GM12874 (cell line): Measurements from ENCODE around the gene TMEM106B.

Experiments
- TF ChIP-seq, protein P1 (sequence below): IDR thresholded peaks from 2 replicates; pipeline ENCODE4 v1.5.1; 2011; ENCODE audit warnings: low read depth, mild to moderate bottlenecking, control low read depth, low read length, moderate library complexity; ENCODE audit not compliant: insufficient read depth

Gene TMEM106B

DNA sequence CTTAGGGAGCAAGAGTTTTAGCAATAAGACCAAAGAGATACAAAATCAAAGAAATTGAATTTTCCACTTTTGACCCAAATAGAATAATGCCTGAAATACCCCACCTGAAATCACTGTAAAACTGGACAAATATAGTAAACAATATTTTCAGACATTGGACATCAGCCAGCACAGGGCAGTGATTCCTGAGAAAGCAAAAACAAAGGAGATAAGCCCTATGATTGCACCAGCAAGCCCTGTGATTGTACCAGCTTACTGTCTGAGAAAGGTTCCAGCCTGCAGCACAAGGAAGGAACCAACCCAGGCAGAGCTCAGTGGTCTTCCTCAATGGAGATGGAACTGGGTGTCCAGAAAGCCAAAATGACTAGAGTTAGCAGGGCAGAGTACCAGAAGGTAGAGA lies 10.3 kb downstream of the TMEM106B start:
- TF ChIP-seq, protein P1, sequence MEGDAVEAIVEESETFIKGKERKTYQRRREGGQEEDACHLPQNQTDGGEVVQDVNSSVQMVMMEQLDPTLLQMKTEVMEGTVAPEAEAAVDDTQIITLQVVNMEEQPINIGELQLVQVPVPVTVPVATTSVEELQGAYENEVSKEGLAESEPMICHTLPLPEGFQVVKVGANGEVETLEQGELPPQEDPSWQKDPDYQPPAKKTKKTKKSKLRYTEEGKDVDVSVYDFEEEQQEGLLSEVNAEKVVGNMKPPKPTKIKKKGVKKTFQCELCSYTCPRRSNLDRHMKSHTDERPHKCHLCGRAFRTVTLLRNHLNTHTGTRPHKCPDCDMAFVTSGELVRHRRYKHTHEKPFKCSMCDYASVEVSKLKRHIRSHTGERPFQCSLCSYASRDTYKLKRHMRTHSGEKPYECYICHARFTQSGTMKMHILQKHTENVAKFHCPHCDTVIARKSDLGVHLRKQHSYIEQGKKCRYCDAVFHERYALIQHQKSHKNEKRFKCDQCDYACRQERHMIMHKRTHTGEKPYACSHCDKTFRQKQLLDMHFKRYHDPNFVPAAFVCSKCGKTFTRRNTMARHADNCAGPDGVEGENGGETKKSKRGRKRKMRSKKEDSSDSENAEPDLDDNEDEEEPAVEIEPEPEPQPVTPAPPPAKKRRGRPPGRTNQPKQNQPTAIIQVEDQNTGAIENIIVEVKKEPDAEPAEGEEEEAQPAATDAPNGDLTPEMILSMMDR: no peak

DNA sequence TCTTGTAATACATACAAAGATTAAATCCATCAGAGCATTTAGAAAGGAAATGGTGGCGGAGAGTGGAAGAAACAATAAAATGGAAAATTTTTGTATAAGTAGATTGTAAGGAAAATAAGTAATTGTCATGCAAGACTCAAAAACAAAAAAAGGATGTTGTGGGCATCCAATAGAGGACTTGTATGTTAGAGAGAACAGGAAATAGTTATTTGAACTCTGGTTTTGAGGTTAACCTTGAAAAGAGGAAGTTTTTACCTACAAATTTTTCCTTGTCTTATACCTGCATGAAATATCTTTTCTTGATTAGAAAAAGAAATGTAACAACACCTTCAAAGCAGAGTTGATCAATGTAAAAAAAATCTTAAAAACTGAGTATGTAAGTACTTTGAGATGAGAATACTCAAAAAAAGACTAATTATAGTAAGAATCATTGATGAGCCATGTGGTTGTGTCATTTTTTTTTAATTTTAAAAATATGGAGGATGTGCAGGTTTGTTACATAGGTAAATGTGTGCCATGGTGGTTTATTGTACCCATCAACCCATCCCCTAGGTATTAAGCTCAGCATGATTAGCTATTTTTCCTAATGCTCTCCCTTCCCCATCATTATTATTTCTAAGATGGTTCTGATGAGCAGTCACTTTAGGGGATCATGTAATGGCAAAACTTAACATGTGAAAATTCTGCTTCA lies 11.9 kb downstream of the TMEM106B start:
- TF ChIP-seq, protein P1: no peak

DNA sequence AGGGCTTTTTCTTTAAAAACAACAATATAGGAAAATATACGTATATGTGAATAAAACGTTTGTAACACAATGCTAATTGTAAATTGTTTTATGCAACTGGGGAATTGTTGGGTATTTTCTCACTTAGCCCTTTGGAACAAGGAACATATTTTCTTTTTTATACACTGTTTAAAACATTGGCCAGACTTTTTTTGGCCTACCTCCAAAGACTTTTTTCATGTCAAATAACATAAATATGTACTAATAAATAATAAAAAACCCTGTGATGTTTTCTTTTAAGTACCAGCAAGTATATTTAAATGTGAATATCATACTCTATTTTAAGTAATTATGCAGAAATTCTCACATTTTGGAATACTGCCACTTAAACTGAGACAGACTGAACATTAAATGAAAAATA lies 15.7 kb downstream of the TMEM106B start:
- TF ChIP-seq, protein P1: no peak

DNA sequence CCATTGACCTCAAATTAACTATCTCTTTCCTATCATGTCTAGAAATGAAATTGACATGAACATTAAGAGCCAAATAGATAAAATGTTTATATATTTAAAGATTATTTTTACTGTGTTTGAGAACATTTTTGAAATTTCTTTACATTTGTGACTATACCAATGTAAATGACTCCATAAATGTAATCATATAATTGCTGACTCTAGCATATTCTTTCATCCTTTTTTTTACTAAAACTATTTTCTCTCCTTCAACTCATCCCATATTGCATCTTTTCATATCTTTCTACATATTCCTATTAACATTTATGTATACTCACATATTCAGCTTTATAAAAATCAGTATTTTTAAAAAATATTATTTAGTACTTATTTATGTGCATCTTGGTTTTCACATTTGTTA lies 16.9 kb downstream of the TMEM106B start:
- TF ChIP-seq, protein P1: no peak

DNA sequence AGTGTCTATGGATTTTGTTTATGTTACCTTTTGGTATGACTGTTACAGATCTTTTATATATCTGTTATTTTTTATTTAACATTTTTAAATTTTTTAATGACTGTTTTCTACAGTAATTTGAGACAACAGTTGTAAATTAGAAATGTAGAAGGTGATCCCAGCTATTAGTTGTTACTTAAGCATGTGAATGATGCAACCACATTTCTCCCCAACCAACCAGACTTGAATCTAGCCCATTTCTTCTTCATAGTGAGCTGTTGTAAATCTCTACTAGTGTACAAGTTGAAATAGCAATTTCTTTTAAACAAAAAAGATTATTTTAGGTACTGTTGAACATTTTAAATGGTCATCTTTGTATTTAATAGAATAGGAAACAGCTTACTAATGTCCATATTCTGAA lies 18.0 kb downstream of the TMEM106B start:
- TF ChIP-seq, protein P1: no peak

DNA sequence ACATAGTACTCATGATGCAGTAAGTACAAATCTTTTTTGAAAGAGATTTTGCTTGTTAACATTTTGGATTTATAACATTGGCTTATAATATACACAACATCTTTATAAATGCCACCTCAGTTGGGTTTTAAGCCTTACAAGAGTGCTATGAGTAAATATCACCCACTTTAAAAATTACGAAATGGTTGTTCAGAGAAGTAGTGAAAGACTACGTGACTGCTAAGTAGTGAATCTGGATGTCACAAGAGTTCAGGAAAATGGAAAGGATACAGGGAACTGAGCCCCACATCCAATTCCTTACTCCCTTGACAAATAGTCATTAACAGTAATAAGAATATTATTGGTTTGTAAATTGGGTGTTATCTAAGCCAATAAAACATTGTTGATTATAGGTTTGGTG lies 20.0 kb downstream of the TMEM106B start:
- TF ChIP-seq, protein P1: no peak

DNA sequence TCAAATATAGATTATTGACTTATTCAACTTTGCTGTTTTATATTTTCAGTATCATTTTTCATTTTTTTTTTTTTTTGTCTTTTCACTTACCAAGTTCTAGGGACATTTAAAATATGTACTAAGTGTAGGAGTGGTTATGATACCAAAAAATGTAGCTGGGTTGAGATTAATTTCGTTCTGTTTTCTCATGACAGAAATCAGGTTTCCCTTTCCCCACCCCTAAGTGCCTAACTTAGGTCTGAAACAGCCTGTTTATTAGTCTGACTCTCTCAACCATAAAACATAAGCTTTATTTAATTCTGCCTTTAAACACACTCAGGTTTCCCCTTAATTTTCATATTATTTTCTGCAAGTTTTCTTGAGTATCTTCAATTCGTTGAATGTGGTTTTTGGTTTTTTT lies 22.1 kb downstream of the TMEM106B start:
- TF ChIP-seq, protein P1: no peak
